Thymus (tissue), 11 donors: ENCODE measurements around the gene TAP2. TPM values are rescaled to one million over a fixed set of nuclear protein-coding genes. Genes with fewer than 3 reads are reported as not detected.
A peak's percentile ranks its signal among the peaks of the same experiment; 100 is the strongest.

Experiments used
- DNase-seq, 9 donors: peaks; one replicate each; pipeline ENCODE4 v3.0.0-alpha.2; 2013; ENCODE audit warnings: low spot score in 9 of 9, low read depth in 6 of 9, missing footprints in 1 of 9
- H3K27ac ChIP-seq, 2 donors: one replicate each; pipeline ENCODE4 v1.5.1; 2013; ENCODE audit warnings: control low read depth in 1 of 2, low read depth in 1 of 2, low read length in 1 of 2, mild to moderate bottlenecking in 1 of 2, moderate library complexity in 1 of 2
- H3K27me3 ChIP-seq, 2 donors: one replicate each; pipeline ENCODE4 v1.5.1; 2013; ENCODE audit warnings: low read length in 1 of 2; ENCODE audit not compliant: control insufficient read depth in 2 of 2, insufficient read depth in 1 of 2
- H3K36me3 ChIP-seq, 2 donors: one replicate each; pipeline ENCODE4 v1.5.1; 2013; ENCODE audit warnings: low read length in 1 of 2, mild to moderate bottlenecking in 1 of 2, moderate library complexity in 1 of 2; ENCODE audit not compliant: control insufficient read depth in 2 of 2, insufficient read depth in 2 of 2
- H3K4me1 ChIP-seq, 2 donors: one replicate each; pipeline ENCODE4 v1.5.1; 2013; ENCODE audit warnings: low read length in 2 of 2; ENCODE audit not compliant: control insufficient read depth in 2 of 2, insufficient read depth in 2 of 2
- H3K4me3 ChIP-seq, 2 donors: one replicate each; pipeline ENCODE4 v1.5.1; 2013; ENCODE audit warnings: low read length in 2 of 2, control low read depth in 1 of 2, mild to moderate bottlenecking in 1 of 2
- H3K9me3 ChIP-seq, 2 donors: one replicate each; pipeline ENCODE4 v1.5.1; 2013; ENCODE audit warnings: low read length in 1 of 2, mild to moderate bottlenecking in 1 of 2; ENCODE audit not compliant: control insufficient read depth in 2 of 2, insufficient read depth in 1 of 2
- WGBS: extraction: QIAGEN DNeasy Blood & Tissue Kit; methylation state at CpG from one replicate; pipeline ENCODE4 v1.1.7; 2013; 5-methylcytosine and 5-hydroxymethylcytosine counted together
- polyA plus RNA-seq: library from polyadenylated mRNA; stranded (reverse); fragments of 200-250 nt; gene quantifications from one replicate; pipeline ENCODE4 v1.2.3, GENCODE V29; 2013
- total RNA-seq: library from RNA; stranded (reverse); fragments of 120-200 nt; gene quantifications from one replicate; pipeline ENCODE4 v1.2.4, GENCODE V29; 2013
- donor health status: healthy.

Gene TAP2
- total and polyA plus RNA-seq, 2 donors = 29.7 to 39.8 TPM

- 12% methylated on average over 2 of the region's 2 CpGs for WGBS
- no peak overlapping the region for H3K4me3 ChIP-seq
- peaks cover 0 to 7% of the 10 kb centered on the region in 2 donors for H3K27me3 ChIP-seq
- peak in 1 of 9 donors; percentile 35 for DNase-seq
- H3K4me1 ChIP-seq = peaks cover 3 to 18% of the 10 kb centered on the region in 2 donors
- no peaks in the 10 kb centered on the region for H3K36me3 ChIP-seq
- no peak overlapping the region for H3K27ac ChIP-seq
- H3K9me3 ChIP-seq = no peaks in the 10 kb centered on the region
Measured at GRCh38 chr6:32794510-32794909, 44.0 kb downstream of the TAP2 start.

- H3K4me3 ChIP-seq = no peak overlapping the region
Measured at GRCh38 chr6:32792901-32793435, 45.6 kb downstream of the TAP2 start.

GRCh38 chr6:32790306-32790705 is 48.2 kb downstream of the TAP2 start:
- Histone ChIP-seq H3K9me3 (no peaks in the 10 kb centered on the region), H3K4me3 (no peak overlapping the region), H3K4me1 (peaks cover 0 to 9% of the 10 kb centered on the region in 2 donors), H3K27me3 (peaks cover 0 to 6% of the 10 kb centered on the region in 2 donors), H3K36me3 (no peaks in the 10 kb centered on the region), H3K27ac (no peak overlapping the region)
- DNase-seq = no peak
- 93% methylated on average over 2 of the region's 2 CpGs for WGBS

More at GRCh38 chr6:32792901-32793435, 45.6 kb downstream of the TAP2 start:
- peaks cover 0 to 7% of the 10 kb centered on the region in 2 donors for H3K27me3 ChIP-seq
- 91% methylated on average over 3 of the region's 3 CpGs for WGBS
- H3K9me3 ChIP-seq = no peaks in the 10 kb centered on the region
- no peak for DNase-seq
- no peaks in the 10 kb centered on the region for H3K36me3 ChIP-seq
- H3K4me1 ChIP-seq = peaks cover 3 to 18% of the 10 kb centered on the region in 2 donors
- no peak overlapping the region for H3K27ac ChIP-seq

Other genes with a start within 250 kb of the TAP2 start
- 501 TPM for gene HLA-DRB1, start 248.9 kb downstream of the TAP2 start, total RNA-seq
- gene HLA-DRB1, start 248.9 kb downstream of the TAP2 start, polyA plus RNA-seq = 685 TPM
- 352 TPM for gene HLA-DQA1, start 201.3 kb downstream of the TAP2 start, total RNA-seq
- 358 TPM for gene HLA-DQA1, start 201.3 kb downstream of the TAP2 start, polyA plus RNA-seq
- 336 TPM for gene HLA-DQB1, start 172.1 kb downstream of the TAP2 start, total RNA-seq
- 458 TPM for gene HLA-DQB1, start 172.1 kb downstream of the TAP2 start, polyA plus RNA-seq
- 45.0 TPM for gene HLA-DQA2, start 97.3 kb downstream of the TAP2 start, total RNA-seq
- gene HLA-DQA2, start 97.3 kb downstream of the TAP2 start, polyA plus RNA-seq = 3.7 TPM
- 17.5 TPM for gene HLA-DQB2, start 75.2 kb downstream of the TAP2 start, total RNA-seq
- 12.2 TPM for gene HLA-DQB2, start 75.2 kb downstream of the TAP2 start, polyA plus RNA-seq
- gene HLA-DOB, start 21.7 kb downstream of the TAP2 start, total RNA-seq = 18.8 TPM
- gene HLA-DOB, start 21.7 kb downstream of the TAP2 start, polyA plus RNA-seq = 40.1 TPM
- 162 TPM for gene PSMB8, start 5.3 kb upstream of the TAP2 start, total RNA-seq
- gene PSMB8, start 5.3 kb upstream of the TAP2 start, polyA plus RNA-seq = 177 TPM
- 107 TPM for gene TAP1, start 15.0 kb upstream of the TAP2 start, total RNA-seq
- gene TAP1, start 15.0 kb upstream of the TAP2 start, polyA plus RNA-seq = 155 TPM
- 159 TPM for gene PSMB9, start 15.5 kb upstream of the TAP2 start, total RNA-seq
- gene PSMB9, start 15.5 kb upstream of the TAP2 start, polyA plus RNA-seq = 143 TPM
- gene HLA-DMB, start 102.3 kb upstream of the TAP2 start, total RNA-seq = 110 TPM
- 71.0 TPM for gene HLA-DMB, start 102.3 kb upstream of the TAP2 start, polyA plus RNA-seq
- 85.0 TPM for gene HLA-DMA, start 114.4 kb upstream of the TAP2 start, total RNA-seq
- 161 TPM for gene HLA-DMA, start 114.4 kb upstream of the TAP2 start, polyA plus RNA-seq
- gene BRD2, start 129.9 kb upstream of the TAP2 start, total RNA-seq = 113 TPM
- gene BRD2, start 129.9 kb upstream of the TAP2 start, polyA plus RNA-seq = 119 TPM
- gene HLA-DOA, start 170.9 kb upstream of the TAP2 start, total RNA-seq = 38.8 TPM
- gene HLA-DOA, start 170.9 kb upstream of the TAP2 start, polyA plus RNA-seq = 27.9 TPM
- gene HLA-DPA1, start 234.9 kb upstream of the TAP2 start, total RNA-seq = 700 TPM
- 332 TPM for gene HLA-DPA1, start 234.9 kb upstream of the TAP2 start, polyA plus RNA-seq
- gene HLA-DPB1, start 237.3 kb upstream of the TAP2 start, total RNA-seq = 306 TPM
- 575 TPM for gene HLA-DPB1, start 237.3 kb upstream of the TAP2 start, polyA plus RNA-seq